DOHH2 (cell line): ENCODE results near the gene ORC3.

Experiments
- EZH2phosphoT487 ChIP-seq: fragments of 200-600 bp; sonication (generic); IDR thresholded peaks from 2 replicates; pipeline ENCODE4 v1.6.1; 2017; ENCODE audit warnings: borderline replicate concordance, mild to moderate bottlenecking, antibody characterized with exemption, low read length, moderate library complexity, mixed read lengths
- TF ChIP-seq, protein P1 (sequence below): fragments of 200-600 bp; sonication (generic); IDR thresholded peaks from one replicate; pipeline ENCODE4 v1.5.1; 2014; ENCODE audit warnings: antibody characterized with exemption, mild to moderate bottlenecking, low read depth, low read length; ENCODE audit not compliant: poor library complexity, severe bottlenecking

DNA sequence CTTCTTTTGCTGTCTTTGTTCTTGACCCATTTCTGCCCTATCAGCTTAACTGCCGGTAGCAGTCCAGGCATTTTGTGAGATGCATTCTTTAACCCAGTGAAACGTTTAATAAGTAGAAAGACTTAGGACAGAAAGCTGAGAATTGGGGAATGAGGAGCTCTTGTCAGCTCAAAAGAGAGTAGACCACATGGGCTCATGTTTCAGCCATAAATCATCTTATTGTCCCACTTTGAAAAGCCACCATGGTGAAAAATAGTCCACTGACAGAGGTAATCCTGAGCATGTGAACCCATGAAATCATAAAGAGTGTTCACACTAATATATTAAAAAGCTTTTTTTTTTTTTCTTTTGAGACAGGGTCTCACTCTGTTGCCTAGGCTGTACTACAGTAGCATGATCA lies 16.3 kb downstream of the ORC3 start:
- TF ChIP-seq, protein P1, sequence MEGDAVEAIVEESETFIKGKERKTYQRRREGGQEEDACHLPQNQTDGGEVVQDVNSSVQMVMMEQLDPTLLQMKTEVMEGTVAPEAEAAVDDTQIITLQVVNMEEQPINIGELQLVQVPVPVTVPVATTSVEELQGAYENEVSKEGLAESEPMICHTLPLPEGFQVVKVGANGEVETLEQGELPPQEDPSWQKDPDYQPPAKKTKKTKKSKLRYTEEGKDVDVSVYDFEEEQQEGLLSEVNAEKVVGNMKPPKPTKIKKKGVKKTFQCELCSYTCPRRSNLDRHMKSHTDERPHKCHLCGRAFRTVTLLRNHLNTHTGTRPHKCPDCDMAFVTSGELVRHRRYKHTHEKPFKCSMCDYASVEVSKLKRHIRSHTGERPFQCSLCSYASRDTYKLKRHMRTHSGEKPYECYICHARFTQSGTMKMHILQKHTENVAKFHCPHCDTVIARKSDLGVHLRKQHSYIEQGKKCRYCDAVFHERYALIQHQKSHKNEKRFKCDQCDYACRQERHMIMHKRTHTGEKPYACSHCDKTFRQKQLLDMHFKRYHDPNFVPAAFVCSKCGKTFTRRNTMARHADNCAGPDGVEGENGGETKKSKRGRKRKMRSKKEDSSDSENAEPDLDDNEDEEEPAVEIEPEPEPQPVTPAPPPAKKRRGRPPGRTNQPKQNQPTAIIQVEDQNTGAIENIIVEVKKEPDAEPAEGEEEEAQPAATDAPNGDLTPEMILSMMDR: no peak
- no peak for TF ChIP-seq EZH2phosphoT487
